Upper lobe of right lung (tissue), 1 donor: ENCODE measurements around the gene KIAA1217. TPM values are rescaled to one million over a fixed set of nuclear protein-coding genes. Genes with fewer than 3 reads are reported as not detected.

Experiments used
- ATAC-seq: fragments of 200-7000 bp; cut with Tn5 transposase; one replicate; pipeline ENCODE4 v1.9.1; 2020; ENCODE audit warnings: mild to moderate bottlenecking, moderate library complexity
- DNase-seq: peaks from one replicate; pipeline ENCODE4 v3.0.0-alpha.2; 2020
- H3K27ac ChIP-seq: fragments of 200-600 bp; one replicate; pipeline ENCODE4 v1.8.0; 2022
- H3K27me3 ChIP-seq: fragments of 200-600 bp; one replicate; pipeline ENCODE4 v1.8.0; 2022; ENCODE audit warnings: mild to moderate bottlenecking
- H3K36me3 ChIP-seq: fragments of 200-600 bp; one replicate; pipeline ENCODE4 v1.8.0; 2022
- H3K4me1 ChIP-seq: fragments of 200-600 bp; one replicate; pipeline ENCODE4 v1.8.0; 2022
- H3K4me3 ChIP-seq: fragments of 200-600 bp; one replicate; pipeline ENCODE4 v1.8.0; 2022; ENCODE audit warnings: mild to moderate bottlenecking
- H3K9me3 ChIP-seq: fragments of 200-600 bp; one replicate; pipeline ENCODE4 v1.8.0; 2022
- intact Hi-C: fragments of 100-400 bp; cut with DNase I; formaldehyde crosslinking; loops from one replicate; pipeline ENCODE4 v1.11.0; 2022
- total RNA-seq: library from RNA; stranded (reverse); fragmentation: NEBNext Ultra II Directional; extraction: Animal tissue kit (Norgen Biotek cat#: 25700); gene quantifications from one replicate; pipeline ENCODE4 v1.2.1, GENCODE V29; 2021
- TF ChIP-seq, protein P1 (sequence below): fragments of 200-600 bp; IDR thresholded peaks from one replicate; pipeline ENCODE4 v1.8.0; 2022; ENCODE audit warnings: antibody characterized with exemption
- donor health status: DM: no; HTN: yes; CAD: no; lungs with severe emphysema.

Gene KIAA1217
- total RNA-seq, 1 donor from 2014 or later: 23.5 TPM

DNA sequence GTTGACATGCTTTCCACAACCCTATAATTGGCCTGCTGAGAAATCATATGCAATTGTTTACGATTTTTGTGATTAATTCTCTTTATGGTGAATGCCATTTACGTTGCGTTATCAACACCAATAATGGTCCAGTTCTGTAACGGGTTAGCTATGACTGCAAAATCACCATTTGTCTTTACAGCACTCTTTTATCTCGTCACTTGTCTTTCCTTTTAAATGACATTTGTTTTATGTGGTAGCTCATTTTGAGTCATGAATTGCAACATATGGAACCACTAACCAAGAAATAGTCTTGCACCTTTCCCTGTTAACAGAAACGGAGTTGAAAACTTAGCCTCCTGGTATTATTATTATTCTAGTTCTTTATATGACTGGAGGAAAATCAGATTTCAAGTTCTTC lies 3.1 kb upstream of the KIAA1217 start:
- no peak overlapping the region for H3K4me3 ChIP-seq
- H3K27me3 ChIP-seq: no peaks in the 10 kb centered on the region
- peaks cover 10% of the 10 kb centered on the region for H3K4me1 ChIP-seq
- no peak for DNase-seq
- intact Hi-C loops: no loop called here
- H3K36me3 ChIP-seq: no peaks in the 10 kb centered on the region
- ATAC-seq: no peak
- no peak overlapping the region for H3K27ac ChIP-seq
- no peaks in the 10 kb centered on the region for H3K9me3 ChIP-seq
- TF ChIP-seq, protein P1, sequence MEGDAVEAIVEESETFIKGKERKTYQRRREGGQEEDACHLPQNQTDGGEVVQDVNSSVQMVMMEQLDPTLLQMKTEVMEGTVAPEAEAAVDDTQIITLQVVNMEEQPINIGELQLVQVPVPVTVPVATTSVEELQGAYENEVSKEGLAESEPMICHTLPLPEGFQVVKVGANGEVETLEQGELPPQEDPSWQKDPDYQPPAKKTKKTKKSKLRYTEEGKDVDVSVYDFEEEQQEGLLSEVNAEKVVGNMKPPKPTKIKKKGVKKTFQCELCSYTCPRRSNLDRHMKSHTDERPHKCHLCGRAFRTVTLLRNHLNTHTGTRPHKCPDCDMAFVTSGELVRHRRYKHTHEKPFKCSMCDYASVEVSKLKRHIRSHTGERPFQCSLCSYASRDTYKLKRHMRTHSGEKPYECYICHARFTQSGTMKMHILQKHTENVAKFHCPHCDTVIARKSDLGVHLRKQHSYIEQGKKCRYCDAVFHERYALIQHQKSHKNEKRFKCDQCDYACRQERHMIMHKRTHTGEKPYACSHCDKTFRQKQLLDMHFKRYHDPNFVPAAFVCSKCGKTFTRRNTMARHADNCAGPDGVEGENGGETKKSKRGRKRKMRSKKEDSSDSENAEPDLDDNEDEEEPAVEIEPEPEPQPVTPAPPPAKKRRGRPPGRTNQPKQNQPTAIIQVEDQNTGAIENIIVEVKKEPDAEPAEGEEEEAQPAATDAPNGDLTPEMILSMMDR: no peak

DNA sequence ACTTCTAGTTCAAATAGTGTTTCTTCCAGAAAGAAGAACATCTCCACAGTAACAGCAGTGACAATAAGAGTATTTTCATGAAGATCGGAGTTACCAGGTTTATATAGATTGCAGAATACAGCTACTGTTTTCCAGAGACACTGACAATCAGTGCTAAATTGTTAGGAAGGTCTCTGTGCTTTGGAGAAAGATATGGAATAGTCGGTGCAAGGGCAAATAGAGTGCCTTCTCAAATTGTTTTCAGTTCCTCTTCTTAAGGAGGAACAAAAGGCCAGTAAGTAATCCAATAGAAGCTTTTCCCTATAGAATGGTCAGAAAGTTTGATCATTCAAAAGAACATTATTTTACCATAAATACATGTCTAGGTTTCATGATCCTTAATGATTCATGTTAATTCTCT lies 2.6 kb upstream of the KIAA1217 start:
- H3K4me3 ChIP-seq: no peak overlapping the region
- H3K4me1 ChIP-seq: peaks cover 10% of the 10 kb centered on the region
- H3K36me3 ChIP-seq: no peaks in the 10 kb centered on the region
- TF ChIP-seq, protein P1: no peak
- intact Hi-C loops: no loop called here
- no peaks in the 10 kb centered on the region for H3K27me3 ChIP-seq
- H3K9me3 ChIP-seq: no peaks in the 10 kb centered on the region
- no peak for ATAC-seq
- no peak overlapping the region for H3K27ac ChIP-seq
- no peak for DNase-seq

DNA sequence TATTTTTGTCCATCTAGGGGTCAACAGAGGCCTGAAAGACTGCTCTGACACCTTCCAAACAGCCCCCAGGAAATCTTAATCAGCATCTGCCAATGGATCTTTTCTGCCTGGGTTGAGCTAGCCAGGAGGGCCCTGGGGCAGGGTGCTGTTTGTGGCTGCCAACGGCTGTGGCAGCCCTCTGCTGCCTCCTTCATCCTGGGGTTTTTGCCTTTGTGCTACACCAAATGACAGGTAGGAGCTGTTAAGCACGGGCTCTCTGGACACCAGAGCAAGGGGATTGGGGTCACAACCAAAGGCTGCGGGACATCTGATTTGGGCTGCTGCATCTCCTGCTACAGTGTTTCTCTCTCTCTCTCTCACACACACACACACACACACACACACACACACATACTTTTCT lies 2.0 kb upstream of the KIAA1217 start:
- ATAC-seq: no peak
- H3K27ac ChIP-seq: no peak overlapping the region
- peaks cover 10% of the 10 kb centered on the region for H3K4me1 ChIP-seq
- no peaks in the 10 kb centered on the region for H3K36me3 ChIP-seq
- intact Hi-C loops: no loop called here
- DNase-seq: no peak
- H3K27me3 ChIP-seq: no peaks in the 10 kb centered on the region
- no peaks in the 10 kb centered on the region for H3K9me3 ChIP-seq
- H3K4me3 ChIP-seq: no peak overlapping the region
- TF ChIP-seq, protein P1: no peak

DNA sequence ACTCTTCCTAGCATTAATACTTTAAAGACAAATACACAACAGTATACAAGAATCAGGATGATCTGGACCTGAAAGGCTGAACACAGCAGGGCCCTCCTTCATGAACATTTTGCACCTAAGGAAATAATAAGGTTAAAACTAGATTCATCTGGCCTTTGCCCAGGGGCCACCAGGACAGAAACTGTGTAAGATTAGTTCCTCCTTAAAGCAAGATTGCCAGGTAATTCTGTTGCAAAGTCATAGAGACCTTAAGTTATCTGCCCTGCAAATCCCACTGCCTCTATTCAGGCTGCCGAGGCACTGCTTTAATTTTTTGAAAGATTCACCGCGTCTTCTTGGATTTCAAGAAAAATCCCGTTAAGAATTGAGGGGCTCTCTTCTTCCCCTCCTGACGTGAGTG lies 1.6 kb upstream of the KIAA1217 start:
- H3K4me3 ChIP-seq: no peak overlapping the region
- TF ChIP-seq, protein P1: no peak
- H3K9me3 ChIP-seq: no peaks in the 10 kb centered on the region
- no peaks in the 10 kb centered on the region for H3K36me3 ChIP-seq
- H3K27ac ChIP-seq: peak overlapping the region; percentile 84
- ATAC-seq (no peak), DNase-seq (no peak)
- H3K4me1 ChIP-seq: peaks cover 10% of the 10 kb centered on the region
- intact Hi-C loops: no loop called here
- H3K27me3 ChIP-seq: no peaks in the 10 kb centered on the region

DNA sequence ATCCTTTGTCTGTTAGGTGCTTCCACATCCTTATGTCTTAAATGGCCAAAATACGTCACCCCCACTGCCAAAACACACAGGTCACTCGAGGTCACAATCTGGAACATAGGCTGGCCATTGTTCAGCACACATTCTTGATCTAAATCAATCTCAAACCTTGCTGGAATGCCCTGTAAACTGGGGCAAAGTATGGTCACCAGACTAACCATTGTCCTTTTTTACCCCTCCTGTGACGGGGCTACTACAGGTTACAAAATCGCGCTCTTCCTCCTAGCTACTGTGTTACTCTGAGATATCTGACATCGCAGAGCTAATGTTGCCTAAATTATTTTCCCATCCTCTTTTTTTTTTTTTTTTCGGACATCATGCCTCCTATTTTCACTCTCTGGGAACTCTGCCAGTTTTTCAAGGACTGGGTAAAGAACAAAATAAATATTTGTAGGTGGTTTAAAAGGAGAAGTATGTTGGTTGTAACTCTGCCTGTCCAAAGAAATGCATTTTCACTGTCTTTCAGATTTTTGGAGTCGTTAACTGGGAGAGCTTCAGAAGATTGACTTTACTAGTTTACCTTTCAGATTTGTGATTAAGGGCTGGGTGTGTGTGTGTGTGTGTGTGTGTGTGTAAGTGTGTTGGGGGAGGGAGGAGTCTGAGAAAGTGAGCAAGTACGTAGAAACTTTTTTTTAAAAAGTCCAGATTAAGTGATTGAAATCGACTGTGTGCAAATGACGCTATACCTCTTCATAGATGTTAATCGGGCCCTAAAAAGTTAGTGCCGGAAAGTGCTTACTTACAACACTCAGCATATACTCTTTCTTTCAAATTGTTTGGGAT lies 942 bp upstream of the KIAA1217 start:
- H3K4me3 ChIP-seq: peak overlapping the region; percentile 56
- H3K36me3 ChIP-seq: no peaks in the 10 kb centered on the region
- no peaks in the 10 kb centered on the region for H3K27me3 ChIP-seq
- peaks cover 10% of the 10 kb centered on the region for H3K4me1 ChIP-seq
- intact Hi-C loops: no loop called here
- ATAC-seq (peak; percentile 51), DNase-seq (no peak)
- no peaks in the 10 kb centered on the region for H3K9me3 ChIP-seq
- peak overlapping the region; percentile 84 for H3K27ac ChIP-seq
- TF ChIP-seq, protein P1: no peak

DNA sequence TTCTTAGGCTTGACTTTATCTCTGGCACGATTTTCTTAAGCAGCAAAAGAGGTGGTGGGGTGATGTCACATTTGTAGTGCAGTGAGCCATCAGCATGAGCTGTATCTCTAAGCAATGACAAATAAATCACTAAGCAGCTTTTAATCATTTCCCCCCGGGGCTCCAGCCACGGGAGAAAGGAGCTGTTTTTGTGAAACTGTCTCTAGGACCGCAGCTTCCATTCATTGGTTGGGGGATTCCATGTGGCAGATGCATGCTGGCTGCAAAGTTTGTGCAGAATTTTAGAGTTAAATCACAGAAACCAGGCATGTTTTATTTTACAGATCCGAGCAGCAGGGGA lies 464 bp downstream of the KIAA1217 start:
- DNase-seq: no peak
- TF ChIP-seq, protein P1: no peak

More for the DNA sequence above, 464 bp downstream of the KIAA1217 start:
- Histone ChIP-seq H3K36me3 (no peaks in the 10 kb centered on the region), H3K9me3 (no peaks in the 10 kb centered on the region), H3K27ac (peak overlapping the region; percentile 84), H3K4me1 (peaks cover 10% of the 10 kb centered on the region), H3K4me3 (peak overlapping the region; percentile 56), H3K27me3 (no peaks in the 10 kb centered on the region)
- no peak for ATAC-seq
- intact Hi-C loops: no loop called here
